ENCODE results near the gene GAGE1.
"Not testable (repeated sequence)": the region's sequence is repeated elsewhere in the genome, so short reads cannot be mapped to it uniquely, and the experiment has no call there.

GAGE1 gene

GRCh38 chrX:49598720-49599119, at the start of gene GAGE1:
GAGE1 (plus strand) TSS chrX:49599020; CDS start chrX:49600175, 1,155 bp downstream.
- in situ Hi-C loops (cut with HindIII; ENCODE audit: low sequenced_read_pairs) = not testable (repeated sequence)

- in situ Hi-C loops (cut with HindIII; ENCODE audit: low sequenced_read_pairs) = not testable (repeated sequence)
Measured at GRCh38 chrX:49550989-49551388, 47.8 kb upstream of the GAGE1 start, which contains the start of gene GAGE12E. GAGE12E (plus strand) TSS chrX:49551289; CDS start chrX:49552444, 1,155 bp downstream.

GRCh38 chrX:49560542-49560941, 38.3 kb upstream of the GAGE1 start, which contains the start of gene GAGE12F:
GAGE12F (plus strand) TSS chrX:49560842; CDS start chrX:49561997, 1,155 bp downstream.
- in situ Hi-C loops (cut with HindIII; ENCODE audit: low sequenced_read_pairs) = not testable (repeated sequence)

GRCh38 chrX:49568728-49569127, 30.1 kb upstream of the GAGE1 start:
- in situ Hi-C loops (cut with HindIII; ENCODE audit: low sequenced_read_pairs) = not testable (repeated sequence)

- in situ Hi-C loops (cut with HindIII; ENCODE audit: low sequenced_read_pairs) = not testable (repeated sequence)
Measured at GRCh38 chrX:49569152-49569551, 29.7 kb upstream of the GAGE1 start.

GRCh38 chrX:49570100-49570499, 28.7 kb upstream of the GAGE1 start, which contains the start of gene GAGE12G:
GAGE12G (plus strand) TSS chrX:49570400; CDS start chrX:49571555, 1,155 bp downstream.
- in situ Hi-C loops (cut with HindIII; ENCODE audit: low sequenced_read_pairs) = not testable (repeated sequence)

GRCh38 chrX:49579649-49580048, 19.2 kb upstream of the GAGE1 start, which contains the start of gene GAGE12H:
GAGE12H (plus strand) TSS chrX:49579949; CDS start chrX:49581104, 1,155 bp downstream.
- in situ Hi-C loops (cut with HindIII; ENCODE audit: low sequenced_read_pairs) = not testable (repeated sequence)

GRCh38 chrX:49589196-49589595, 9.6 kb upstream of the GAGE1 start, which contains the start of gene GAGE2A:
GAGE2A (plus strand) TSS chrX:49589496; CDS start chrX:49590651, 1,155 bp downstream.
- in situ Hi-C loops (cut with HindIII; ENCODE audit: low sequenced_read_pairs) = not testable (repeated sequence)

GRCh38 chrX:49589769-49590478, 8.9 kb upstream of the GAGE1 start:
- in situ Hi-C loops (cut with HindIII; ENCODE audit: low sequenced_read_pairs) = not testable (repeated sequence)

GRCh38 chrX:49590488-49590887, 8.3 kb upstream of the GAGE1 start:
- in situ Hi-C loops (cut with HindIII; ENCODE audit: low sequenced_read_pairs) = not testable (repeated sequence)

GRCh38 chrX:49610718-49611310, 12.0 kb downstream of the GAGE1 start:
- in situ Hi-C loops (cut with HindIII; ENCODE audit: low sequenced_read_pairs) = no loop called here

- in situ Hi-C loops (cut with HindIII; ENCODE audit: low sequenced_read_pairs) = no loop called here
Measured at GRCh38 chrX:49618574-49618973, 19.8 kb downstream of the GAGE1 start.

- in situ Hi-C loops (cut with HindIII; ENCODE audit: low sequenced_read_pairs) = no loop called here
Measured at GRCh38 chrX:49627086-49627777, 28.4 kb downstream of the GAGE1 start.

GRCh38 chrX:49644991-49645637, 46.3 kb downstream of the GAGE1 start:
- in situ Hi-C loops (cut with HindIII; ENCODE audit: low sequenced_read_pairs) = no loop called here

- in situ Hi-C loops (cut with HindIII; ENCODE audit: low sequenced_read_pairs) = no loop called here
Measured at GRCh38 chrX:49656533-49656932, 57.7 kb downstream of the GAGE1 start.

Data from endothelial cell of hepatic sinusoid (primary cell).